H1 (cell line): ENCODE measurements around the gene GPRIN1.

Experiments used
- CHD1 ChIP-seq: IDR thresholded peaks from 2 replicates; pipeline ENCODE4 v1.6.1; 2012; ENCODE audit warnings: low read depth, low read length, improper control_type of control experiment
- EZH2 ChIP-seq: fragments of 200-600 bp; sonication (generic); IDR thresholded peaks from 2 replicates; pipeline ENCODE4 v1.7.1; 2012; ENCODE audit warnings: low read depth, mild to moderate bottlenecking, moderate library complexity, low read length, inconsistent platforms; ENCODE audit not compliant: severe bottlenecking
- NRF1 ChIP-seq: IDR thresholded peaks from 2 replicates; pipeline ENCODE4 v1.6.1; 2011; ENCODE audit warnings: mild to moderate bottlenecking, low read depth, low read length, improper control_type of control experiment
- POLR2A ChIP-seq, 2 experiments: IDR thresholded peaks; 1 replicate in 1 of 2; 2 replicates in 1 of 2; pipeline ENCODE4 v1.6.1; 2011; ENCODE audit warnings: low read depth in 2 of 2, low read length in 2 of 2, mild to moderate bottlenecking in 2 of 2; ENCODE audit errors: control extremely low read depth in 1 of 2
- RBBP5 ChIP-seq: IDR thresholded peaks from 2 replicates; pipeline ENCODE4 v1.7.1; 2012; ENCODE audit warnings: low read depth, mild to moderate bottlenecking, inconsistent platforms, low read length, moderate library complexity, borderline replicate concordance
- RNF2 ChIP-seq: fragments of 200-900, 300-1000 bp; sonication (generic); IDR thresholded peaks from 2 replicates; pipeline ENCODE4 v1.7.1; 2016; ENCODE audit warnings: borderline replicate concordance, low read depth, mild to moderate bottlenecking, antibody characterized with exemption, low read length; ENCODE audit not compliant: poor library complexity, severe bottlenecking; ENCODE audit errors: missing control alignments
- SIN3A ChIP-seq, 2 experiments: IDR thresholded peaks in 1 of 2; conservative IDR thresholded peaks in 1 of 2; 2 replicates each; pipeline ENCODE4 v1.6.1; 2011 to 2012; ENCODE audit warnings: low read length in 2 of 2, improper control_type of control experiment in 1 of 2, low read depth in 1 of 2, mild to moderate bottlenecking in 1 of 2
- SP2 ChIP-seq: IDR thresholded peaks from 2 replicates; pipeline ENCODE4 v1.6.1; 2012; ENCODE audit warnings: mild to moderate bottlenecking, low read length, inconsistent platforms
- TAF1 ChIP-seq: IDR thresholded peaks from 2 replicates; pipeline ENCODE4 v1.6.1; 2011; ENCODE audit warnings: mild to moderate bottlenecking, low read depth, low read length
- TBP ChIP-seq: IDR thresholded peaks from 2 replicates; pipeline ENCODE4 v1.6.1; 2011; ENCODE audit warnings: low read depth, low read length, improper control_type of control experiment
- TCF12 ChIP-seq: IDR thresholded peaks from 2 replicates; pipeline ENCODE4 v1.6.1; 2011; ENCODE audit warnings: low read depth, mild to moderate bottlenecking, low read length
- TF ChIP-seq, protein P1 (sequence below), 3 experiments: IDR thresholded peaks; 1 replicate in 2 of 3; 2 replicates in 1 of 3; pipeline versions ENCODE4 v1.5.1 to v1.6.1; 2011; ENCODE audit warnings: low read length in 3 of 3, mild to moderate bottlenecking in 3 of 3, inconsistent platforms in 2 of 3, low read depth in 1 of 3, moderate library complexity in 1 of 3; ENCODE audit not compliant: insufficient read depth in 1 of 3; ENCODE audit errors: control extremely low read depth in 1 of 3

- TF ChIP-seq, protein P1, sequence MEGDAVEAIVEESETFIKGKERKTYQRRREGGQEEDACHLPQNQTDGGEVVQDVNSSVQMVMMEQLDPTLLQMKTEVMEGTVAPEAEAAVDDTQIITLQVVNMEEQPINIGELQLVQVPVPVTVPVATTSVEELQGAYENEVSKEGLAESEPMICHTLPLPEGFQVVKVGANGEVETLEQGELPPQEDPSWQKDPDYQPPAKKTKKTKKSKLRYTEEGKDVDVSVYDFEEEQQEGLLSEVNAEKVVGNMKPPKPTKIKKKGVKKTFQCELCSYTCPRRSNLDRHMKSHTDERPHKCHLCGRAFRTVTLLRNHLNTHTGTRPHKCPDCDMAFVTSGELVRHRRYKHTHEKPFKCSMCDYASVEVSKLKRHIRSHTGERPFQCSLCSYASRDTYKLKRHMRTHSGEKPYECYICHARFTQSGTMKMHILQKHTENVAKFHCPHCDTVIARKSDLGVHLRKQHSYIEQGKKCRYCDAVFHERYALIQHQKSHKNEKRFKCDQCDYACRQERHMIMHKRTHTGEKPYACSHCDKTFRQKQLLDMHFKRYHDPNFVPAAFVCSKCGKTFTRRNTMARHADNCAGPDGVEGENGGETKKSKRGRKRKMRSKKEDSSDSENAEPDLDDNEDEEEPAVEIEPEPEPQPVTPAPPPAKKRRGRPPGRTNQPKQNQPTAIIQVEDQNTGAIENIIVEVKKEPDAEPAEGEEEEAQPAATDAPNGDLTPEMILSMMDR (IDR thresholded peaks at IDR 0.05; ENCODE audit: control extremely low read depth in 1 of 3, insufficient read depth in 1 of 3, low read depth in 1 of 3, low read length in 3 of 3), result no peak
- TF ChIP-seq TCF12 (no peak), RBBP5 (no peak), SIN3A (conservative IDR thresholded peaks at IDR 0.05 in 1 of 2, IDR thresholded peaks at IDR 0.05 in 1 of 2; ENCODE audit: low read depth in 1 of 2, low read length in 2 of 2) (no peak), TBP (no peak), NRF1 (no peak), POLR2A (IDR thresholded peaks at IDR 0.05; ENCODE audit: control extremely low read depth in 1 of 2, low read depth in 2 of 2, low read length in 2 of 2) (no peak), SP2 (no peak), RNF2 (no peak), TAF1 (no peak), CHD1 (no peak), EZH2 (no peak)
These were observed 15.0 kb upstream of the GPRIN1 start for GRCh38 chr5:176624938-176625337.
